GM19467 (cell line): ENCODE data around the gene TSPAN4.

Source experiments
- ATAC-seq: cut with Tn5 transposase; IDR thresholded peaks from one replicate; pipeline ENCODE4 v1.9.1; 2021; ENCODE audit warnings: mild to moderate bottlenecking, moderate library complexity; ENCODE audit not compliant: unreplicated experiment

TSPAN4 gene

DNA sequence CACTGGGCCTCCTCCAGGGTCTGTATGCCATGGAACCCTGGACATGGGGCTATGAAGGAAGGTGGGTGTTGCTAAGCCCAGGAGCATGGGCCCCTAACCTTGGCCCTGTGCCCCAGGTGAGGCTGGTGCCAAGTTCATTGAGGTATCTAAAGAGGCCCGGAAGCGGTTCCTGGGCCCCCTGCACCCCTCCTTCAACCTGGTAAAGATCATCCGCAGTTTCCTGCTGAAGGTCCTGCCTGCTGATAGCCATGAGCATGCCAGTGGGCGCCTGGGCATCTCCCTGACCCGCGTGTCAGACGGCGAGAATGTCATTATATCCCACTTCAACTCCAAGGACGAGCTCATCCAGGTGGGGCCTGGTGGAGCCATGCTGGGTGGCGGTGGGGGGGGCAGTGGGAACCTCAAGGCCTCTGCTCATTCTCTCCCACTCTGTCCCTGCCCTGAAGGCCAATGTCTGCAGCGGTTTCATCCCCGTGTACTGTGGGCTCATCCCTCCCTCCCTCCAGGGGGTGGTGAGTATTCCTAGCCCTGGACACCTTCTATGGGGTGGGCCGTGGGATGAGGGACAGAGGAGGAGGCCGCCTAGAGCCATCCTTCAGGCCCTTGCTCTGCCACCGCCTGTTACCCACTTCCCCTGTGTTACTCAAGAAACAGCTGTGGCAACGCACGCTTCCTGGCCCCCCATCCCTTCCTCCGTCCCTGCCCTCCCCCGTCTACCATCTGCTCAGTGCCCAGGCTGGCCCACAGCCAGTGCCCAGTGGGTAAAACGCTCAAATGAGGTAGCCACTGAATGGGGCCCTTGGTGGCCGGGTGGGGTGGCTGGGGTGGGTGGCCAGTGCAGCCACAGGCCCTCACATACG is 20.9 kb upstream of the TSPAN4 start:
- ATAC-seq: no peak

GRCh38 chr11:823441-824291 is 19.0 kb upstream of the TSPAN4 start:
- no peak for ATAC-seq

- ATAC-seq: no peak
These were observed 18.3 kb upstream of the TSPAN4 start for GRCh38 chr11:824292-824880.

GRCh38 chr11:824942-825341 is 17.7 kb upstream of the TSPAN4 start:
- ATAC-seq: no peak

GRCh38 chr11:825366-826226 is 17.1 kb upstream of the TSPAN4 start:
- no peak for ATAC-seq

- no peak for ATAC-seq
These were observed 16.4 kb upstream of the TSPAN4 start for GRCh38 chr11:826227-826621.

DNA sequence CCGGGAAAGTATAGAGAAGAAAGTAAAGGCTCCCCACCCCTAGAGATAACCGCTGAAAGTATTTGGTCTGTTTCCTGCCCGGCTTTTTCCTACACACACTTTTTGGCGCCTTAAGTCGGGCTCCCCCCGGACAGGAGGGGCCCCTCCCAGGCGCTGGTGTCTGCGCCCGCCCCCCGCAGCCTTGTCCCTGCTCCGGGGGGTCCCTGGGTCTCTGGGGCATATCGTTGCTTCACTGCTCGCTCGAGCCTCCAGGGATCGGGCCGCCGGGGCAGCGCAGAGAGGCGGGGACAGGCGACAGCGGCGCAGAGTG is 15.9 kb upstream of the TSPAN4 start:
- no peak for ATAC-seq

DNA sequence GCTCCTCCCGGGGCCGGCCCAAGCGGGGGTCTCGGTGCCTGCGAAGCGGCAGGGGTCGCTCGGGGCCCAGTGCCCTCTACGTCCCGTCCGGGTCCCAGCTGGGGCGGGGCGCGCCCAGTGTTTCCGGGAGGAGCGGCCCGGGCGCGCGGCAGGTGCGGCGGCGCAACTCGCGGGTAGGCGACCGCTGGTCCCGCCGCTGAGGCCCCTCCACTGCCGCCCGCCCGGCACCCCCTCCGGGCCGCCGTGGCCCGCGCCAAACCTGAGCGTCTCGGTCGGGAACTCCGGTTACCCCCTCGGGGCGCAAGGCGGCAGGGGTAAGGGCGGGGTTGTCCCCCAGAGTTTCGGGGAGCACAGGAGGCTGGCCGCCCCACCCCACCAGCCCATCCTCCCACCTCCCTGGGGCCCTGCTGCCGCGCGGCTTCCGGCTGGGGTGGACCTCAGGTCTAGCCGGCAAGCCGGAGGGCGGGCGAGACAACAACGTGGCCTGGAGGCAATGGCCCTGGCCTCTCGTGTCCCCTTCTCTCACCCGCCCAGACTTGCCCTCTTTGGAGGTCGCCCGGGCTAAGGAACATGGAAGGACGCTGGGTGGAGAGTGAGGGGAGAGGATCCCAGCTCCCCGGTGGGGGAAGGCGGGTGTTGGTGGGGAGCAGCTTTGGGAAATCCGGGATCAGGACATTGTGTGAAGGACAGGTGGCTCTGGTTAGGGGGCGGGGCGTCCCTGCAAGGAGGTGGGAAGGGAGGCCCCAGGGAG is 15.3 kb upstream of the TSPAN4 start:
- ATAC-seq: no peak

GRCh38 chr11:827897-828192 is 14.8 kb upstream of the TSPAN4 start, which contains the start of gene CRACR2B:
TSS of gene CRACR2B (plus strand) at chr11:827919. CDS start at chr11:828608, 689 bp downstream.
- ATAC-seq: no peak

DNA sequence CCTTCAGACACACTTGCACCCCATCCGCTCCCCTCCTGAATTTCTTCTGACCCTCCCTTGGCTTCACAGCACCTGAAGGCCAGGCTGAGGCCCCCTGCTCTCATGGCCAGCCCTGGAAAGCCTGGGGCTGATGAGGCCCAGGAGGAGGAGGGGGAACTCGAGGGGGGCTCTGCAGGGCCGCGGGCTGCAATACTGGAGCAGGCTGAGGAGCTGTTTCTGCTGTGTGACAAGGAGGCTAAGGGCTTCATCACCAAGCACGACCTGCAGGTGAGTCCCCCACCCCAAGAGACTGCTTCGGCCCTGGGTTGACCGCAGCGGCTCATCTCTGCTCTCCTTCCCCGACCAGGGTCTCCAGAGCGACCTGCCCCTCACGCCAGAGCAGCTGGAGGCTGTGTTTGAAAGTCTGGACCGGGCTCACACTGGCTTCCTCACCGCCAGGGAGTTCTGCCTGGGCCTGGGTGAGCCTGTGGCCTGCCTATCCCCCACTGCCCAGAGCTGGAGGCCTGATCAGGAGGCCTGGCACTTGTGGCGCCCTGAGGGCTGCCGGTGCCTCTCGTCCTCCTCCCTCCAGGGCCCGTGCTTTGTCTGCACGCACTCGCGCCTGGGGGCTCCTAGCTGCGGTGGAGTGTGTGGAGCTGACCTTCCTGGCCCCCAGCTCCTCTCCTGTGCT is 14.0 kb upstream of the TSPAN4 start:
- ATAC-seq: no peak

- ATAC-seq: no peak
These were observed 13.3 kb upstream of the TSPAN4 start for GRCh38 chr11:829176-829846.

- ATAC-seq: no peak
These were observed 12.8 kb upstream of the TSPAN4 start for GRCh38 chr11:829847-830294.

DNA sequence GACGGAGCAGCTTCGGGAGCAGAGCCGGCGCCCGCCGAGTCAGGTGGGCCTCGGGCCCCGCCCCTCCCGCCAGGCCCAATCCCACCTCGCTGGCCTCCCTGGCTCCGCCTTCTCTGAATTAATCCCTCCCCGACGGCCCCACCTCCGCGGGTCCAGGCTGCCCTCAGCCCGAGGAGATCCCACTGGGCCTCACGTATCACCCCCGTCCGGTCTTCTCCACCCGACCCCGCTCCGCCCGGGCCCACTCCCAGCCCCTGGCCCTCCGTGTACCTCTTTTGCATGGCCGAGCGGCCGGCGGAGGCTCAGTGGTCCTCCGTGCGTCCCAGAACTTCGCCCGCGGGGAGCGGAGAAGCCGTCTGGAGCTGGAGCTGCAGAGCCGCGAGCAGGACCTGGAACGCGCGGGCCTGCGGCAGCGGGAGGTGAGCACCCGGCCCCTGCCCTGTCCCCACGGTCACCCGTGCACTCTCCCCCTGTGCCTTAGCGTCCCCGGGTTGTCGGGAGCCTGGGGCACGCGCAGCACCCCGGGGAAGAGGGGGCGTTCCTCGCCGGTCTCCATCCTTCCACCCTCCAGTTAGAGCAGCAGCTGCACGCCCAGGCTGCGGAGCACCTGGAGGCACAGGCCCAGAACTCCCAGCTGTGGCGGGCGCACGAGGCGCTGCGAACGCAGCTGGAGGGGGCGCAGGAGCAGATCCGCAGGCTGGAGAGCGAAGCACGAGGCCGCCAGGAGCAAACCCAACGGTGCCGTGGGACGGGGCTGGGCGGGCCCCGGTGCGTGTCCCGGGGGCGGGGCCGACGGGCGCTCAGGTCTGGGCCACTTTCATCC is 12.1 kb upstream of the TSPAN4 start:
- ATAC-seq: no peak

DNA sequence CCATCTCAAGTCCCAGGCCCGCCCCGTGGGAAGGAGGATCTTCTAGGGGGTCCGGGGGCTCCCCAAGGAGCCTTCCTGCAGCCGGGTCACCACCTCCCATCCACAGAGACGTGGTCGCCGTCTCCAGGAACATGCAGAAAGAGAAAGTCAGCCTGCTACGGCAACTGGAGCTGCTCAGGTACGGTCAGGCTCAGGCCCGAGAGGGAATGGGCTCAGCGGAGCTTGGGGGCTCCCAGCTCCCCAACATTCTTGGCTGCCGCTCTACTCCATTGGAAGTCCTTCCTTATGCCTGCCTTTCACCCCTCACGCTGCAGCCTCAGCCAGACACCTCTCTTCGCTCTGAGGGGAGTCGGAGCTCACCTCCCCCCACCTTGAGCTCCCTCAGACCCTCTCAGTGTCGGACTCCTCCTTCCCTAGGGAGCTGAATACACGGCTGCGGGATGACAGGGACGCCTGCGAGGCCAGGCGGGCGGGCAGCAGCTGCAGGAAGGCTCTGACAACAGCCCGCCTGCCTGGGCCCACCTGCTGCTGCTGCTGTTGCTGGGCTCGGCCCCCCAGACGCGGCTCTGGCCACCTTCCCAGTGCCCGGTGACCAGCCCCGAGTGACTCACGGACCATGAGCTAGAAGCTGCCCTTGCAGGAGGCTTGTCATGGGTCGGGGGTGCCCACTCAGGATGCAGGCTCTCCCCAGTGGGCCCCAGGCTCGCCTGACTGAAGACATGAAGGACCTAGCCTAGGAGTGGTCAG is 11.4 kb upstream of the TSPAN4 start:
- ATAC-seq: no peak

DNA sequence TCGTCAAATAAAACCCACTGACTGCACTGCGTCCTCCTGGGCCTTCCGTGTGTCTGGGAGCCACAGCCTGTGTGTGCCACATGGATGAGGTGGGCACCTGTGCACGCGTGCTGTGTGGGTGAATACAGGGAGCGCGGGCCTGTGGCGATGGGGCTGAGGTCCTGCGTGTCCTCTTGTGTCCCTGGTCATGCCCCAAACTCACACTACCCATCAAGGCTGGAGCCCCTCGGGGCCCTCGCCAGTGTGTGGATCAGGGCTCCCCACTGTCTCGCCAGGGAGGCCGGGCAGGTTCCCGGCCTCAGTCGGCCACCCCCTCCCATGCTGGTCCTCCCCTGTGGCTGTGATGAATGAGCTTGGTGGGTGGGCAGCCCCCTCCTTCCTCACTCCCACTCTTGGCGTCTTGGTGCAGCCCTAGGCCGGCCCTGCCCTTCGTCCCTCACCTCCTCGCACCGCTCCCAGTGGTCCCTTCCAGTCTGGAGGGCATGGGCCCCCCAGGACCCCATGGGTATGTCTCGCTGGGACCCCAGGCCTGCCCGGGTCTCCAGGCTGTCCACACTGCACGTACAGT is 10.6 kb upstream of the TSPAN4 start:
- no peak for ATAC-seq

- no peak for ATAC-seq
These were observed 10.0 kb upstream of the TSPAN4 start, which contains the start of gene CD151 for GRCh38 chr11:832529-833113. TSS of gene CD151 (plus strand) at chr11:832952. CDS start at chr11:836070, 3,118 bp downstream.
